ENCODE measurements around the gene C2CD4D. TPM values are rescaled to one million over a fixed set of nuclear protein-coding genes. Genes with fewer than 3 reads are reported as not detected.
"Not testable (repeated sequence)": the region's sequence is repeated elsewhere in the genome, so short reads cannot be mapped to it uniquely, and the experiment has no call there.

C2CD4D gene
- total RNA-seq, 1 donor from 2014 or later, result not detected

DNA sequence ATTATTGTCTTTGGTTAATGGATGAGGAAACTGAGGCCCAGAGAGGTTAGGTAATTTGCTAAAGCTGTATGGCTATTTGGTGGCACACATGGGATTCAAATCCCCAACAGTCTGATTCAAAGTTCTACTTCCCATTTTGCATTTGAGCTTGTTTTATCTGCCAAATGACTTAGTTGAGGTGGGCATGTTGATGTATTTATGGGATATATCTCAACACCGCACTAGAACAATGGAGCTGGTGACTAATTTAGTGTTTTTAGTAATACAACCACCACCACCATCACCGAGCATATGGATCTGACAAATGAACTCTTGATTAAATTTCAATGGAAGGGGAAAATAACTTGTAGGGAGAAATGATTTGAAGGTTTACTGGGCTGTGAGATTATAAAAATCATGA, 42.8 kb upstream of the C2CD4D start:
- FAIRE-seq, result no peak
- TF ChIP-seq, protein P1, sequence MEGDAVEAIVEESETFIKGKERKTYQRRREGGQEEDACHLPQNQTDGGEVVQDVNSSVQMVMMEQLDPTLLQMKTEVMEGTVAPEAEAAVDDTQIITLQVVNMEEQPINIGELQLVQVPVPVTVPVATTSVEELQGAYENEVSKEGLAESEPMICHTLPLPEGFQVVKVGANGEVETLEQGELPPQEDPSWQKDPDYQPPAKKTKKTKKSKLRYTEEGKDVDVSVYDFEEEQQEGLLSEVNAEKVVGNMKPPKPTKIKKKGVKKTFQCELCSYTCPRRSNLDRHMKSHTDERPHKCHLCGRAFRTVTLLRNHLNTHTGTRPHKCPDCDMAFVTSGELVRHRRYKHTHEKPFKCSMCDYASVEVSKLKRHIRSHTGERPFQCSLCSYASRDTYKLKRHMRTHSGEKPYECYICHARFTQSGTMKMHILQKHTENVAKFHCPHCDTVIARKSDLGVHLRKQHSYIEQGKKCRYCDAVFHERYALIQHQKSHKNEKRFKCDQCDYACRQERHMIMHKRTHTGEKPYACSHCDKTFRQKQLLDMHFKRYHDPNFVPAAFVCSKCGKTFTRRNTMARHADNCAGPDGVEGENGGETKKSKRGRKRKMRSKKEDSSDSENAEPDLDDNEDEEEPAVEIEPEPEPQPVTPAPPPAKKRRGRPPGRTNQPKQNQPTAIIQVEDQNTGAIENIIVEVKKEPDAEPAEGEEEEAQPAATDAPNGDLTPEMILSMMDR (IDR thresholded peaks at IDR 0.05; ENCODE audit: insufficient read depth, low read length, severe bottlenecking), result no peak
- DNase-seq (ENCODE audit: low read depth), result no peak
- Histone ChIP-seq H3K4me3 (ENCODE audit: low read depth, low read length) (no peak overlapping the region), H3K27me3 (ENCODE audit: control insufficient read depth, insufficient read depth, low read length) (no peaks in the 10 kb centered on the region), H3K36me3 (ENCODE audit: control insufficient read depth, insufficient read depth, low read length) (no peaks in the 10 kb centered on the region)

DNA sequence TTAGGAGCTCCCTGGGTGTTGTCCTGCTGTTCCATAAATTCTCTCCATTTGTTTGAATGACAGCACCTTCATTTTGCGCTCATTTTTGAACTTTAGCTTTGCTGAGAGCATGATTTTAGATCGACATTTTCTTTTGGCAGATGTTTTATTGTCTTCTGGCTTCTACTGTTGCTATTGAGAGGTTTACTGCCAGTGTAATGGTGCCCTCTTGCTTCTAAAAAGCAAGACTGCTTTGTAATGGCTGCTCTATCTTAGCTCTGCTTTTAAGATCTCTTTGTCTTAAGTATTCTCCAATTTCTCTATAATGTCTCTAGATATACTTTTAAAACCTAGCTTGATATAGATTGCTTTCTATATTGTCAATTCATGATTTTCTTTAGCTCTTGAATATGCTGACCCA, 41.9 kb upstream of the C2CD4D start:
- no peaks in the 10 kb centered on the region for H3K36me3 ChIP-seq (ENCODE audit: control insufficient read depth, insufficient read depth, low read length)
- FAIRE-seq, result no peak
- H3K4me3 ChIP-seq (ENCODE audit: low read depth, low read length), result no peak overlapping the region
- TF ChIP-seq, protein P1 (IDR thresholded peaks at IDR 0.05; ENCODE audit: insufficient read depth, low read length, severe bottlenecking), result peak; percentile 30
- no peaks in the 10 kb centered on the region for H3K27me3 ChIP-seq (ENCODE audit: control insufficient read depth, insufficient read depth, low read length)
- DNase-seq (ENCODE audit: low read depth), result peak; percentile 55

DNA sequence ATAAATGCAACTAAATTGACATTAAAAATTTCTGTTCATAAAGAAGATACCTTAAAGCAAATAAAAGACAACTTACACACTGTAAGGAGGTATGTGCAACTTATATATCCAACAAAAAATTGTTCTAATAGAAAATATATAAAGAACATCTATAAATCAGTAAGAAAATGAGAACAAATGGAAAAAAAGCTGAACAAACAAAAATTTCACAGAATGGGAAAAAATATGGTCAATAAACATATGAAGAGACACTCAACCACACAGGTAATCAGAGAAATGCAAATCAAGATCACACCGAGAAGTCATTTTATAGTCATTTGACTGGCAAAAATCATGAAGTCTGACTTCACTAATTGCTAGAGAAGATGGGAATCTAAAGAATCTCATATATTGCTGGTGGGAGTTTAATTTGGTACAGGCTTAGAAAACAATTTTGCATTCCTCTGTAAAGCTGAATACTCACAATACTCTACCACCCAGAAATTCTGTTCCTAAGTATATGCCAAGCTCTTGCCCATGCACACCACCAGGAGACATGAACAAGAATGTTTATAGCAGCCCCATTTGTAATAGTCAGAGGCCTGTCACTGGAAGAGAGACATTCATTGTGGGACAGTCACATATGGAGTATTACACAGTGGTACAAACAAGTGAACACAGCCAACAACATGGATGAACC, 35.9 kb upstream of the C2CD4D start:
- H3K4me3 ChIP-seq (ENCODE audit: low read depth, low read length), result no peak overlapping the region
- FAIRE-seq, result no peak
- H3K27me3 ChIP-seq (ENCODE audit: control insufficient read depth, insufficient read depth, low read length), result no peaks in the 10 kb centered on the region
- no peak for DNase-seq (ENCODE audit: low read depth)
- no peaks in the 10 kb centered on the region for H3K36me3 ChIP-seq (ENCODE audit: control insufficient read depth, insufficient read depth, low read length)
- TF ChIP-seq, protein P1 (IDR thresholded peaks at IDR 0.05; ENCODE audit: insufficient read depth, low read length, severe bottlenecking), result no peak

DNA sequence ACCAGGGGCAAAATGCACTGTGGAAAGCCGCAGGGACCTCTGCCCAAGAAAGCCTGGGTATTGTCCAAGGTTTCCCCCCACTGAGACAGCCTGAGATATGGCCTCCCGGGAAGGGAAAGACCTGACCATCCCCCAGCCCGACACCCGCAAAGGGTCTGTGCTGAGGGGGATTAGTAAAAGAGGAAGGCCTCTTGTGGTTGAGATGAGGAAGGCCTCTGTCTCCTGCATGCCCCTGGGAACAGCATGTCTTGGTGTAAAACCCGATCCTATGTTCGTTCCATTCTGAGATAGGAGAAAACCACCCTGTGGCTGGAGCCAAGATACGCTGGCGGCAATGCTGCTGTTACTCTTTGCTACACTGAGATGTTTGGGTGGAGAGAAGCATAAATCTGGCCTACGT, 33.2 kb upstream of the C2CD4D start:
- not testable (repeated sequence) for FAIRE-seq; H3K27me3 ChIP-seq (ENCODE audit: control insufficient read depth, insufficient read depth, low read length)

DNA sequence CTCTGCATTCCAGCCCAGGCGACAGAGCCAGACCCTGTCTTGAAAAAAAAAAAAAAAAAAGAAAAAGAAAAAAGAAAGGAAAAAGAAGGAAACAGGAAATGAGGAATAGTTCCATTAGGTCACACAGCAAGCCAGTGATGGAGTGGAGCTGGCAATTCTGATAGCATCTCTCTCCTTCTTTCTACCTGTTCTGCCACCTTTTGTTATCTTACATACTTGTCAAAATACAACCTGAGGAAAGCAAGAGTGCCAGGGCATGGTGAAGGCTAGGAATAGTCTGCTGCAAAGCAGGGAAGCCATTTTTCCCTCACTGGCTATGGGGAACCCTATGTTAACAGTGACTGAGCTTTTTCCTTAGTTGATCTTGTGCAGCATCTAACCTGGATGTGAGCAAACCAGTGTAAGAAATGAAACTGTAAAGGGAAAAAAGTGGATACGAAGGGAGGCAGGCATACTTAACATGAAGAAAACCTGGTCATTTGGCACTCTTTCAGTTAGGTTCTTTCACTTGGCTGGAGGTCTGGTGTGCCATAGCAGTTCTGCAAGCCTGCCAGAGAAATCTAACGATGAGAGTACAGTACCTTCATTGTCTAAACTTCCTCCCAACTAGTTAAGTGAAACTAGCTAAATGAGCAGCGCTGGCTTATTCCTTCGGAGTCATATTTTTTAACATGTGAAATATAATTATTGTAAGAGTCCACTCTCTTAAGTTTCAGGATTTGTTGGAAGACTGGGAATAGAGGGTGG, 31.8 kb upstream of the C2CD4D start:
- Histone ChIP-seq H3K27me3 (ENCODE audit: control insufficient read depth, insufficient read depth, low read length) (no peaks in the 10 kb centered on the region), H3K4me3 (ENCODE audit: low read depth, low read length) (no peak overlapping the region), H3K36me3 (ENCODE audit: control insufficient read depth, insufficient read depth, low read length) (no peaks in the 10 kb centered on the region)
- TF ChIP-seq, protein P1 (IDR thresholded peaks at IDR 0.05; ENCODE audit: insufficient read depth, low read length, severe bottlenecking), result no peak
- FAIRE-seq, result no peak
- no peak for DNase-seq (ENCODE audit: low read depth)

More for the DNA sequence above, 33.2 kb upstream of the C2CD4D start:
- H3K4me3 ChIP-seq (ENCODE audit: low read depth, low read length); H3K36me3 ChIP-seq (ENCODE audit: control insufficient read depth, insufficient read depth, low read length); DNase-seq (ENCODE audit: low read depth): not testable (repeated sequence)

DNA sequence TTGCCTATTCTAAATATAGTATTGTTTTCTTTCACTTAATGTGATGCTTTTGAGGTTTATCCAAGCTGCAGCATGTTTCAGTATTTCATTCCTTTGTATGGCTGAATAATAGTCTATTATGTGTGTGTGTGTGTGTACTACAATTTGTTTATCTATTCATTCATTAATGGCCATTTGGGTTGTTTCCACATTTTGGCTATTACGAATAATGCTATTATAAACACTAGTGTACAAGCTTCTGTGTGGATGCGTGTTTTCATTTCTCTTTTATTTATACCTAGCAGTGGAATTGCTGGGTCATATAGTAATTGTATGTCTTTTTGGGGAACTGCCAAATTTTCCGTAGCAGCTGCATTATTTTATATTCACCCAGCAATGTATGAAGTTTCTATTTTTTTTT, 28.9 kb upstream of the C2CD4D start:
- Histone ChIP-seq H3K4me3 (ENCODE audit: low read depth, low read length) (no peak overlapping the region), H3K27me3 (ENCODE audit: control insufficient read depth, insufficient read depth, low read length) (no peaks in the 10 kb centered on the region), H3K36me3 (ENCODE audit: control insufficient read depth, insufficient read depth, low read length) (no peaks in the 10 kb centered on the region)
- DNase-seq (ENCODE audit: low read depth) (no peak), FAIRE-seq (no peak)
- TF ChIP-seq, protein P1 (IDR thresholded peaks at IDR 0.05; ENCODE audit: insufficient read depth, low read length, severe bottlenecking), result no peak

All from bronchial epithelial cell (primary cell).